Activated T-cell treated with anti-CD3 and anti-CD28 coated beads, Interleukin-2, amount 50 U/mL, for 1 hour (primary cell): Measurements from ENCODE around the gene CDH23.

Experiments used
- DNase-seq: peaks from one replicate; pipeline ENCODE4 v3.0.0-alpha.2; 2020

CDH23 gene

DNA sequence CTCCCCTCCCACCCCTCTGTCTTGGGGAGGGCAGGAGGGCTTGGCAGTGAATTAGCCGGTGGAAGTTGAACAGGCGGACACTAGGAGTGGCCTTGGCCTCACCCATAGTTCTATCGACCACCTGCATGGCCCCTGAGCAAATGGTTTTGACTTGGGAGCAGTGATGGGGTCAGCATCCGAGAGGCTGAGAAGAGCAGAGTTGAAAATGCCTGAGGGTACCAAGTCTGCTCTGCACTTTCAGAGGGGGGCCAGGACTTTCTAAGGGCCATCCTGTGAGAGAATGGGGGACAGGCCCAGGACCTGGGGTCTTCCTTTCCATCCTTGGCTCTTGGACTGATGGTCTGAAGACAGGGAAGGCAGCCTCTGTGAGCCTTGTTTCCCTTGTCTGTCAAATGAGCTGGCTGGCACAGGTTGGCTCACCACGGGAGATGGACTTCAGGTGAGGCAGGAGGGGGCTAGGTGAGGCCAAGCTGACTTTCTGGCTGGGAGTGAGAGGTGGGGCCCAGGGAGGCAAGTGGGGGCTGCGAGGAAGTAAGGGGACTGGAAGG is 29.4 kb downstream of the CDH23 start:
- DNase-seq, result no peak

DNA sequence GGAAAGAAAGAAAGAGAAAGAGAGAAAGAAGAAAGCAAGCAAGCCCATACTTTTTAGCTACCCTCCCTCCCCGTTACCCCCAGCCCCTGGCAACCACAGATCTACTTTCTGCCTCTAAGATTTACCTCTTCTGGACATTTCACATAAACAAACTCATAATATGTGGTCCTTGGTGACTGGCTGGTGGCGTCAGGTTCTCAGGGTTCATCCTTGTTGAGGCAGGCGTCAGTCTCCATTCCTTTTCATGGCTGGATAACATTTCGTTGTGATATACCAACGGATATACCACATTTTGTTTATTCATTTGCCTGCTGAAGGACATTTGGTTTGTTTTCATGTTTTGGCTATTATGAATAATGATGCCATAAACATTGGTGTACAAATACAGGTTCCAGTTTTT is 30.5 kb downstream of the CDH23 start:
- no peak for DNase-seq

DNA sequence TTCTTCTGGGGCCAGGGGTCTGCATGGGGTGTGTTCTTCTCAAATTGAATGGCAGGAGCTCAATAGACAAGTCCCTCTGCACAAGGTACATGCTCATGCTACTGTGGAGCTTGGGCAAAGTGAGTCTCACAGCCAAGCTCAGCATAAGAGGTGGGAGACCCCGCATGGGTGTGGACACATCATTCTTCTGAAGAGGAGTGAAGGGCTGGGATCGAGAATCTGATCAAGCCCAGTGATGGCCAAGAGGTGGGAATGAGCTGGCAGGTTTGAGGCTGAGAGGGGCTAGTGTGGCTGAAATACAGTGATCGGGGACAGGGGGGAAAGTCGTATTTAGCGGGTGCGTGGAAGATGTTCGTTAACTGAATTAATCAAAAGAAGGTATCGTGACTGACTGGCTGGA is 32.6 kb downstream of the CDH23 start:
- no peak for DNase-seq

DNA sequence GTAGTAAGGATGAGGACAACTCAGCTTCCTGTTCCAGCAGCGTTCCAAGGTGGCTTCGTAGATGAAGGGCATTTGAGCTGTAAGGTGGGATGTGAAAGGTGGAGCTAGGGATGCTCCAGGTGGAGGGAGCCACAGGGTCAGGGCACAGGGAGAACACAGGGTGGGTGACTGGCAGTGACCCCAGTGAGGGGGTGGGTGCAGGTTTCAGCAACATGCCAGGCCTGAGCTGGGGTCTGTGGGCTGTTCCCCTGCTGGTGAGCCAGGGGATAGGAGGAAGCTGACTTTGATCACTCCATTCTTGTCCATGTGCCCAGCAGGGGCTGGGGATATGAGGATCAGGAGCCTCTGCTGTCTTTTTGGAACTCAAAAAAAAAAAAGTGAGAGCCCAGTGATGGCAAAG is 33.2 kb downstream of the CDH23 start:
- DNase-seq, result no peak

DNA sequence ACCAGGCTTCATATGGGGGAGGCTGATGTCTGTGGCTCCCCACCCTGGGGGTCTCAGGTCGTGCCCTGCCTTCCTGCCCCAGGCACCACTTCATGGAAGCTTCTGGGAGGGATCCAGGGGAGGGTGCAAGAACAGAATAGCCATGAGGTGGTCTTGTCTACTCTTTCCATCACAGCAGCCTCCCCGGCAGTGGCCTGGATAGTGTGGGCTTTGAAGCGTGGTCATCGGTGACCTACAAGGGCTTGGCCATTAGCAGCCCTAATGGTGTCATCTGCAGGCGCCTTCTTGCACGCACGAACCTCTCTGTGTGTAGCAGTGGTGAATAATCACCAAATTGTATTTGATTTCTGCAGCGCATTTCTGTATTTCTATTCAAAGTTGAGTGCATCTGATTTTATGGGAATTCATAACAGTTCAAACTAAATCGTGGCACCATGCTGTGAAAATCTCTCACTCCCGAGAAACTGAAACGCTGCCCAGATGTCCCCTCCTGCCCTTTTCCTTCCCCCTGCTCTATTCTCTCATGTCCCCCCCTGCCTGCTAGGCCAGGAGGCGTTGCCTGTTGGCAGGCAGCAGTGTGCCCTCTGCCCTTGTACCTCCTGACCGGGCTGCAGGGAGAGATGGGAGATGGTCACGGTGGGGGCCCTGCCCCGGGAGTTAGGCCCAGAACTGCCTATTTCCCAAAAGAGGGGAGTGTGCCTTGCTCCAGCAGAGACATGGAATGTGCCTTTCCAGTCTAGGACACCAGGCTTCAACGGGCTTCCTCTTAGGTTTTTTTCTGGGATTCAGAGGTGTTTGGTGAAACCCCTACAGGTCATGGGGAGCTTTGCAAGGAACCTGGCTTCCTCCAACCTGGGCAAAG is 34.8 kb downstream of the CDH23 start:
- DNase-seq, result no peak

DNA sequence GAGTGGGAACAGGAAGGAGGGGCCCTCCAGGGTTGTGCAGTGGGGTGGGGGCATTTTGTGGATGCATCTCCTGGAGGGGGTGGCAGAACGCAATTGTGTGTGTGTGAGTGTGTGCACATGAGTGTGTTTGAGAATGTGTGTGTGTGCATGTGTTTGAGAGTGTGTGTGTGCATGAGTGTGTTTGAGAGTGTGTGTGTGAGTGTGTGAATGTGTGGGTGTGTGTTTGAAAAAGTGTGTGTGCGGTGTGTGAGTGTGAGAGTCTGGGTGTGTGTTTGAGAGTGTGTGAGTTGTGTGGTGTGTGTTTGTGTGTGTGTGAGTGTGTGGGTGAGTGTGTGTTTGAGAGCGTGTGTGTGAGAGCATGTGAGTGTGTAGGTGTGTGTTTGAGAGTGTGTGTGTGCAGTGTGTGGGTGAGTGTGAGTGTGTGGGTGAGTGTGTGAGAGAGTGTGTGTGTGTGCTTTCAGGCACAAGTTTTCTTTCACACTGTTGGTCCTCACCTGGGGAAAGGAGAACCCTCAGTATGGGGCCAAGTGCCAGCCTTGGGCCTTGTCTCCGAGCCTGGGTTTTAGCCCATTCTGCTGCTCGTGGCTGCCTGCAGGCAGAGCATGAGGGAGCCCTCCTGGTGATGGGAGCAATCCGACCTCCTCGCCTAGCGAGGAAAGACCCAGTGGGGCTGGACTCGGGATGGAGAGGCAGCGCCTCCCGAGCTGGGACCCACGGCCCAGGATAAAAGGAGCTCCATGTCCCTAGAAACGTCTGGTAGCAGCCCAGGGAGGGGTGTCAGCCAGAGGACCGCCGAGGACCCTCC is 35.6 kb downstream of the CDH23 start:
- DNase-seq, result no peak

DNA sequence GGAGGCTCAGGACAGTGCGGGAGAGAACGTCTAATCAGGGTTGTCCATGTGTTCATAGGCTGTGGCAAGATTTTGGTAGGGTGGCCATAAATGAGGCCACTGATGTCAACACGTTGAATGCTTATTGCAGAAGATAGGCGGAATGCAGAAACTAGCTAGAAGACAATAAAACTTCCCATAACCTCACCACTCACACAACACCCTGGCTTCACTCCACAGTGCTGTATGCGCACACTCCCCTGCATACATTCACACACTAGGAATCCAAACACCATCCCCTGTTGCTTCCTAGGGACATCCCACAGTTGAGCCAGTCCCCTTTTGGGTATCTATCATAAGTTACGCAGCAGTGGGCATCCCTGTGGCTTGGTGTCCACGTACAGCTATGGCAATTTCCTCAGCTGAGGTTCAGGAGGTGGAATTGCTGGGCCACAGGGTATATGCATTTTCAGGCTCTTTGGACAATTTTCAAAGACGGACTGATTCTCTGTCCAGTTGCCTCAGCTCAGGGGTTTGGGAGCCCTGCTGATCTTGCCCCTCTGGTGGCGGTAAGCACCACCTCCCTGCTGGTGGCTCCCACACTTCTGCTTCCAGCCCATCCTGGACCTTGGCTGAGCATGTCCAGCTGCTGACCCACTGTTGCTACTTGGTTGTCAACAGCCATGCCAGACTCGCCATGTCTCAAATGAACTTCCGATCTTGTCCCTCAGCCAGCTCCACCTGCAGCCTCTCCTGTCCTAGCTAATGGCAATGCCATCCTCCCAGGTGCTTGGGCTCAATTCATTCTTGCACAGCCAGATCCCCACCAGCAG is 36.4 kb downstream of the CDH23 start:
- no peak for DNase-seq

DNA sequence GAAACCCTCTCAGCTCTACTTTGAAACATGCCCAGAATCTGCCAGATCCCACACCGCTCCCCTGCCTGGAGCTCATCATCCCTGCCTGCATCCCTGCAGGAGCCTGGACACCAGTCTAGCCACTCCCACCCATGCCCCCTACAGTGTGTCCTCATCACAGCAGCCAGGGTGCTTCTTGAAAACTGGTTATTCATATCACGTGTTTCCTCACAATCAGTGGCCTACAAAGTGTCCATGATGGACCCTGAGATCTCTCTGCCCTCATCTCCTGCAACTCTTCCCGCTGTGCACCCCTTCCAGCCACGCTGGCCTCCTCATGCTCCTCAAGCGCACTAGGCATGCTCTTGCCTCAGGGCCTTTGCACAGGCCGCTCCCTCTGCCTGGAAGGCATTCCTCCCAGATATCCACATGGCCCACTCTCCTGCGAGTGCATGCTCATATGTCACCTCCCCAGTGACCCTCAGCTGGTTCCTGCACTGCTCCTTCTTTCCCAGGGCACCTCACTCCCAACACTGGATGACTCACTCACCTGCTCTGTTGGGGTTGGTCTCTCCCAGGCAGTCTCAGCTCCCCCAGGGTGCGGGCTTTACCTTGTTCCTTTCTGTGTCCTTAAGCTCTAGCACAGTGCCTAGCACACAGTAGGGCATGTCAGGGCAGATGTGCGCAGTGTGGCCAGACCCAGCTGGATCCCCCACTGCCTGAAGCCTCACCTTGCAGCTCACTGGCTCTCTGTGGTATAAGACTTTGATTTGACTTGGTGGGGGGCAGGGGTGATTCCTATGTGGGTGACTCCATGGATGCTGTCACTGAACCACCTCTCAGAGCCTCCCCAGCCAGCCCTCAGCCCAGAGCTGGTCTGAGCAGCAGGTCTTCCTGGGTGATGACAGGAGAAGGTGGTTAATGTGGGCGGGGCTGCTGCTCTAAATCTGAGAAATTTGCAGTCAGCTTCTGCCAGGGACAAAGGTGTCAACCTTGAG is 37.3 kb downstream of the CDH23 start:
- no peak for DNase-seq

DNA sequence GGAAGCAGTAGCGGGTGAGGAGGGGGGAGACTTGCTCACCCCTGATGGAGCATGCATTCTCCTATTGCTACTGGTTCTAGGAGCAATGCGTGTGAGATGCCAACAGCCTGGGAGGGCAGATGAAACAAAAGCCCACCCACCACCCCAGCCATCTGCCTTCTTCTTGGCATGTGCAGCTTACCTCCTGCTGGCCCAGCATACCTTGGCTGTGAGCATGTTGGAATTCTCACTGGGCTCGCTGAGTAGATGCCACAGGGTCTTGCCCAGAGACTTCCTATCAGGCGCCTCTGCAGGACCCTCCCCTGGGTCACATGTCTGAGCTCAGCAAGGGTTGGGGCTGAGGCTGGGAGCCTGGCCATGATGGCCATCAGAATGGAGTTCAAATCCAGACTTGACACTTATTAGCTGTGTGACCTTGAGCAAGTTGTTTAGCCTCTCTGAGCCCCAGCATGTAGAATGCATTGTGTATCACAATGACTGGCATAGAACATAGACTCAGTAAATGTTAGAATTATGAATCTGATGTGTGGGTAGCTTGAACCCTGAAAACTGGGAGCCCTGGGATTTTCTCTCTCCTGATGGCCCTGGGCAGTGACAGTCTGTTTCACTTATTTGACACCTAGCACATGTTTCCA is 38.2 kb downstream of the CDH23 start:
- no peak for DNase-seq

DNA sequence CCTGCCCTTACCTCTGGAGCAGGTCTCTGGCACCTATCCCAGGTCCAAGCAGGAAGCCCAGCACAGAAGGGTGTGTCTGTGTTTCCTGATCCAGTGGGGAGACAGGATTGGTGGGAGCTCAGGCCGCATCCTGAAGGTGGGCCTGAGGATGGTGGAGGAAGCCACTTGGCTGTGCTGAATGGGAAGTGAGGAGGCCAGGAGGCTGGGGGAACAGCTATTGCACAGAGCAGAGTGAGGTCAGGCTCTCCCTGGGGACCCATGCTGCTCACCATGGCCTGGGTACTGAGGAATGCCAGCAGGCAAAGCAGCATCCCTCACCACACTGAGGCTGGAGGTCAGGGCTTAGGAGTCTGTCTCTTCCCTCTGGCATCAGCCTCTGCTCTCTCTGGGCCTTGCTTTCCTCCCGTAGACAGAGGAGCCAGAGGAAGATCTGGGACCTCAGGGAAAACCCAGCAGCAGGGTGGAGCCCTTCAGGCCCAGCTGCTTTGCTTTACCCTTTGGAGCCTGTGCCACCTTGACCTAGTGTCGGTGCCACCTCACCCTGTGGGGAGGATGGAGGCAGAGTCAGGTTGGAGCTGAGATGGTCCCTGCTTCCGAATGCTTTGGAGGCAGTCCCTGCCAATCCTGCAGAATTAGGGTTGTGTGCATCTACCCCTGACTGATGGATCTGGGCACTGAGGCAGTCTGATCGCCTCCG is 39.0 kb downstream of the CDH23 start:
- no peak for DNase-seq

DNA sequence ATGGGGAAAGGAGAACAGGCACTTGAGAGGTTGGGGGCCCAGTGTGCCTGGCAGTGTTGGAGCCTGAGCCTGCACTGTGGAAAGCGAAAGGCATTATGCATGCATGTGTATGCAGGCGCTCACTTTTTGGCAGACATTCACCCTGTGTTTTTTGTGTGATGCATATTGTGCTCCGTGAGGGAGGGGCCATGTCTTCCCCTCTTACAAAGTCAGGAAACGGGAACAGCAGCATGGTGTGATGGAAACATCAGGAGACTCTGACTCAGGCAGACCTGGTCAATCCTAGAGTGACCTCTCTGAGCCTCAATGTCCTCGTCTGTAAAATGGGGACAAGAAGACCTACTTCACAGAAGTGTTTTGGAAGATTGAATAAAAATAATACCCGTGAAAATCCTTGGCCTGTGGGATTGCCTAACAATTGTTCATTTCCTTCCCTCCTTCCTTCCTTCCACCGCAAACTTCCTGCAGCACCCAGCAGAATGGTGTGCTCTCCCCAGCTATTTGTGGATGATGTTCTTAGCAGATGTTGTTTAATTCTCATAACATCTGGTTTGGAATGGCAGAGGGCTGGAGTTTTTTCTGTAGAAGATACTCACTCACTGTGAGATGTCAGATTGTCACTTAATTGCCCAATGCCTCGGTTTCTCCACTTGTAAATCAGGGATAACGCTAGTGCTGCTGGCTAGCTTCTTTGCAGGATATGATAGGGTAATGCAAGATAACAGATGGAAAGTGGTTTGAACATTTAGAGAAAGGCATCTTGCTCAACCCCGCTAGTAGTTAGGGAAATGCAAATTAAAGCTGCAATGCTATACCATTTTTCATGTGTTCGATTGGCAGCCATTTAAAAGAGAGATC is 39.8 kb downstream of the CDH23 start:
- DNase-seq, result no peak

DNA sequence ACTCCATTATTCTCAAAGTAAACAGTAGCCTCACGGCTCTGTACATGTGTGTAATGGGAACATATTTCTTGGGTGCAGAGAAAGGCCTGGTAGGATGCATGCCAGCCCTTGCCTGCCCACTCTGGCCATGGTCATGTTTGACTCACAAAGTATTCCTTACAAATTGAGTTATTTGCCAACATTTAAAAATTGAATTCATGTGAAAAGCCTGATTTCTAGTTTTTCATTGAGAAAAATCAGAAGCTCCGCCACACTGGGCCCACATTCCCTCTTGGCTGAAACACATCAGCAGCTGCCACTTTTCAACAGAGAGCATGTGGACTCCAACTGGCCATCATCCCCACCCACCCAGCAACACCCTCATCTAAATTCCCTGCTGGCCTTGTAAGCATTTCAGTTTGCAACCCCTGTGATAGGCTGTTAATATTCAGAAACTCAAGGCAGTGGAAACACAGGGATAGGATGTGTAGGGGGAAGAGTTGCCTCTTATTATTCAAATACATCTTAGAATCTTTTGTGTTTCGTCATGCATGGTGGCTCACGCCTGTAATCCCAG is 40.9 kb downstream of the CDH23 start:
- DNase-seq, result no peak

DNA sequence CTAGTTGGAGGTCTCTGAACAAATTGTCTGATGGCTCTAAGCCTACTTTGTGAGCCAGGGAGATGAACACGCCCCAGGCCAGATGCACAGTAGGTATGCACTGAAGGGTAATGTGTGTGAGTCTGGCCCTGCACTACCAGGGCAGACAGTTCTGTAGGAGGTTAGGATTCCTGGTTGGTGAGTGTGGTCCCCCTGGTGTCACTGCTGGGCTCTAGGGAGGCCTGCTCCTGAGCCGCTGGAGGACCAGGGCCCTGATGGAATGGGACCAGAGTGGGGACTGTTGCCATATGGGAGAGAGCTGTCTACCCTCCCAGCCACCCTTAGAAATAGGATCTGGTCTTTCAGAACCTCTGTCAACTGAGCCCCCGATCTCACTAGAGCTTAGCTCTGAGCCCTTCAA is 42.0 kb downstream of the CDH23 start:
- DNase-seq, result no peak

DNA sequence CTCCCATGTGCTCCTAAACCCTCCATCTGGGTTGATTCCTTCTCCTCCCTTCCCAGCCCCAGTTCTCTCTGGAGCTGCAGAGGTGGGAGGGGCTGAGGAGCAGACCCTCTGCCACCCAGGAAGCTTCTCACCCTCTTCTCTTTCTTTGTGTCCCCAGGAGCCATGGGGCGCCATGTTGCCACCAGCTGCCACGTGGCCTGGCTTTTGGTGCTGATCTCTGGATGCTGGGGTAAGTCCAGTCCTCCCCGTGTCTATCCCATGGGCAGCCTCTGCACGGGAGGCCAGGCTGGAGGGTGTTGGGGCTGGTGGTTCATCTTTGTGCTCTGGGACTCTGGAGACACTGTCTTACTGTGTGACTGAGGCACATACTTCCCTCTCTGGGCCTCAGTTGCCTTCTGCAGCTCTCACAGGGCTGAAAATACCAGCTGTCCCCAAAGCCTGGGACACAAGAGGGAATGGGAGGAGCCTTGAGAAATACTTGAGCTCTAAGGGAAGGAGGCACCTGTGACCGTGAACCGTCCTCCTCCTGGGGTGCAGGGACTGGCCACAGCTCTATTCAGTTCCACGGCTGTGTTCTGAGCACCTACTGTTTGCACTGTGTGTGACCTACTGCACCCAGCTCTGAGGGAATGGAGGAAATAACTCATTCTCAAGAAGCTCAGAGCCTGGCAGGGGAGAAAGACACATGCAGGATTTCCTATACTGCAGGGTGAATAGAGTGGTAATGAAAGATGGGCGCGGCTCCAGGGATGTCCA is 43.1 kb downstream of the CDH23 start:
- DNase-seq, result no peak

DNA sequence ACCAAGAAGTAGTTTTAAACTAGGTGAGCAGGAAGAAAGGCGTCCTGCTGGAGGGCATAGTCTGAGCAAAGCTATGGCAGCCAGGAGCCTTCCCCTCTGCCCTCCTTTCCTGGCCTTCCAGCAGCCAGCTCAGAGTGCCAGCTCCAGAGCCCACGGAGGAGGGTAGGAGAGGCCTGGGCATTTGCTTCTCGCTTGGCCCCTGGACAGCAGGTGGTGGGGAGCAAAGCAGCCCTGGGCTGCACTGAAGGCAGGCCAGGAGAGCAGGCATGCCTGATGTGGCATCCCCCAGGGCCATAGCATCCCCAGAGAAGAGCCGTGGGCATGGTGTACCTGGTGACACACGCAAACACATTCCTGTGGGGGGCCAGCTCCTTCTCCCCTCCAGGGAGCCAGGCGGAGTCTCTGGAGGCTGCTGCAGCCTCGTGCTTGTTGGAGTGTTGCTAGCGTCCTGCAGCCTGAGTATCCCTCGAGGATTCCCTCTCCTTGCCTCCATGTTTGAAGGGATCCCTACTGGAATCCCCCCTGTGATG is 43.9 kb downstream of the CDH23 start:
- DNase-seq, result no peak

DNA sequence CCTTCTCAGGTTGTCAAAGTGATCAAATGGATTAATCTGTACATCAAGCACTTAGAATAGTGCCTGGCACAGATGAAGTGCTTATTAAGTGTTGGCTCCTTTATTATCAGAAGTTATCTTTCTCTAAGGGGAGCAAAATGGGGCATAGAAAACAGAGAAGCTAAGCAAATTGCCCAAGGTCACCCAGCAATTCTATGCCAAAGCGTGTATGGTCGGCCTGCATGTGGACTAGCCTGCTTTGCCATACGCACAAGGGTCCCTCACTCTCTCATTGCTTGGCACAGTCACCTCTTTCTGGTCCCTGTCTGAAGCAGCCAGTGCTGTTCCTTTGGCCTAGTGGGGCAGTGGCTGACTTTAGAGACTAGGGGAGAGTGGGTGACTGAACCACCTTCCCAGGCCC is 45.3 kb downstream of the CDH23 start:
- DNase-seq, result no peak

DNA sequence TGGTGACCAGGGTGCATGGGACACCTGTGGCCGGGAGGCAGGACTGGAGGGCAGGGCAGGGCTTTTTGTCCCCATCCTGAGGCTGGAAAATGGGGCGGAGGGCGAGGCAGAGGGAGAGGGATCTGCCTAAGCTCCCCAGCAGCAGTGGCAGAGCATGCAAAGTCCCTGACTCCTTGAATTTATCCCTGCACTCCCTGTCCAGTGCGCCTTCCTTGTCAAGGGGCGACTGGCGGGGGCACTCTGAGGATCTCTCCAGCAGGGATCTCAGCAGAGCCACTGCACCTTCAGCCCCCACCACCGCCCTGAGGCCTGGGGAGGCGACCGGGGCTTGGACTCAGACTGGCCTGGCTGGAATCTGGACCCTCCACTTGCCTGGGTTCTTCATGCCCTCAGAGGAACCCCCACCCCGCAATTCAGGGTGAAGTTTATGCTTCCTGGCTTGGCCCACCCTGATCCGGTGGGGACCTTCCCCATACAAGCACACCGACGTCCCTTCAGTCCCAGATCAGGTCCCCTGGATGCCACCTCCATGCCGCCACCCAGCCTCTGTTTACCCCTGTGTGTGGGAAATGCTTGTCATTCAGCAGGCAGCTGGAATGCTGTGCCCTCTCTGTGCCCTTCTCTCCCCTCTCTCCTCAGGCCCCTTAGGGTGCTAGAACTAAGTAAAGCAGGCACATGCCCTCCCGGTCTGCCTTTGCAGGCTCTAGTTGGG is 46.3 kb downstream of the CDH23 start:
- DNase-seq, result no peak

DNA sequence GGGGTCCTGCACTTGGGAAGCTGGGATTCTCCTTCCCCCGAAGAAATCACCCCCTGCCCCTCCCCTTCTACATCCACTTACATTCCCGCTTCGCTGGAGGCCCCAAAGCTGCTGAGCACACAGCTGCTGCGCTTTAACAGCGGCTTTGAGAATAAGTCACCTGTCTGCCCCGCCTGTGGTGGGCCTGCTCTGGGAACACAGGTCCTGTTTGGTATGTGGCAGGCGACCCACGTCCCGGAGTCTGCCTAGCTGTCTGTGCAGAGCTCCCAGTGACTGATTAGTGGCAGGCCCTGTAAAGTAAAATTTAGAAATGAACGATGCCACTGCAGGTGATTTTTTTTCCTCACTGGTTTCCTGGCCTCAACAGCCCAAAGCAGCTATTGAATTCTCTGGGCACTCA is 47.0 kb downstream of the CDH23 start:
- DNase-seq, result no peak
